Activated CD4-positive, alpha-beta T cell treated with anti-CD3 and anti-CD28 coated beads, Interleukin-2, Interleukin-6, amounts not matched to agents 100 ng/mL and 50 ng/mL, durations not matched to agents 16 hours and 8 hours (primary cell): ENCODE data around the gene FXYD6.

Experiments
- DNase-seq: peaks from one replicate; pipeline ENCODE4 v3.0.0-alpha.2; 2020

Gene FXYD6

DNA sequence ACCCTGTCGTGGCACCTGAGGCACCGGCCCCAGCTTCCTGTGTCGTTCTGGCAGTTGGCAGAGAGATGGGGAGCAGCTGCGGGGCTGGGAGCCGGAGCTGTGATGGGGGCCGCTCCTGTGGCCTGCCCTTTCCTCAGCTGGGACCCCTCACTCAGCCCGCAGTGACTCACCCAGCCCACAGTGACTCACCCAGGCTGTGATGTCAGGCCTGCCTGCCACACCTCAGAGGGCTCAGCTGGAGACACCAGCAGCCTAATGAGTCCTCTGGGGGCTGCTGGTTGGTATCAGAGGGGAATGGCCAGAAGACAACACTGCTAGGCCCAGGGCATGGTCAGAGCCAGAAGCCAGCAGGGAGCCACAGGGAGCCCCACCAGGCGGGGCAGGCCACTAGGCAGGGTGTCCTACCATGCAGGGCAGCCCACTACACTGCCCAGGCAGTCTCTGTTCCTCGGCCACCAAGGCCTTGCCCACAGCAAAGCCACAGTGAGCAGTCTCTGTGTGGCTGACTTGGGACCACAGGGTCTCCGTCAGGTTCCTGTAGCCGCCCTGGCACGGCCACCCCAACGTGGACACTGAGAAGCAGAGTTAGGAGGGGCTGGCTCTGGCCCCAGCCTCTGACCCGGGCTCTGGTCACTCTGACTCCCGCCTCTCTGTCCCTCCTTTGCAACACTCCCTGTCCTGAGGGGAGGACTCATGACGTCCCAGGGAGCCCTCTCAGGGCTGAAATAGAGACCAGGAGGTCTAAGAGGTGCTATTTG lies 47.7 kb downstream of the FXYD6 start:
- peak; percentile 79 for DNase-seq

GRCh38 chr11:117827521-117828511 lies 48.6 kb downstream of the FXYD6 start:
- DNase-seq: no peak

DNA sequence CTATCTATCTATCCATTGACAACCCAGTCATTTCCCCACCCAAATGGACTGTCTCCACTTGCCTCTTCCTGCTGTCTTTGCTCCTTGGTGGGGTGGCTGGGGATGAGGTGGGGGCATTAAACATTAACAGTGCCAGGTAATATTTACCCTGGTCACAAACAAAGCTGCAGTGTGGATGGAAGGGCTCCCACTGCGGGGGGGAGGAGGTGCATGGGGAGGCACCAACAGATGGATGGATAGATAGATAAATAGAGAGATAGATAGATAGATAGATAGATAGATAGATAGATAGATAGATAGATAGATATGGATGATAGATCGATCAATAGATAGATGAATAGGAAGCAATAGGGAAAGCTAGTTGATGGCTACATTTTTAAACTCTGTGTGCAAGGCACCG lies 49.6 kb downstream of the FXYD6 start:
- no peak for DNase-seq

DNA sequence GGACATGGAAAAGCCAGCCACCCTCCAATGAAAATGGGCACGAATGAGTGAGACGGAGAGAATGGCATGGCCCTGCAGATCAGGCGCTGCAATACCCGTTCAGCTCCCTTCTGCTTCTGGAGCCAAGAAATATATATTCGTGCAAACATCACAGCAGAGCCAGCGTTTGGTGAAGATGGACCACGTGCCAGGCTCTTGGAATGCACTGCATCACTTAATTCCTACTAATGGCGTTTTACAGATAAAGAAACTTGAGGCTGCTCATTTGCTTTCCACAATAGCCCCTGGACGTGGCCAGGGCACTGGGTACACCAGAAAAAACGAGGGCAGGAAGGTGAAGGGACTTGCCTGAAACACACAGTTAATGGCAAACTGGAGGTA lies 50.3 kb downstream of the FXYD6 start:
- no peak for DNase-seq

- DNase-seq: no peak
Measured at GRCh38 chr11:117825538-117826189, 50.8 kb downstream of the FXYD6 start.

DNA sequence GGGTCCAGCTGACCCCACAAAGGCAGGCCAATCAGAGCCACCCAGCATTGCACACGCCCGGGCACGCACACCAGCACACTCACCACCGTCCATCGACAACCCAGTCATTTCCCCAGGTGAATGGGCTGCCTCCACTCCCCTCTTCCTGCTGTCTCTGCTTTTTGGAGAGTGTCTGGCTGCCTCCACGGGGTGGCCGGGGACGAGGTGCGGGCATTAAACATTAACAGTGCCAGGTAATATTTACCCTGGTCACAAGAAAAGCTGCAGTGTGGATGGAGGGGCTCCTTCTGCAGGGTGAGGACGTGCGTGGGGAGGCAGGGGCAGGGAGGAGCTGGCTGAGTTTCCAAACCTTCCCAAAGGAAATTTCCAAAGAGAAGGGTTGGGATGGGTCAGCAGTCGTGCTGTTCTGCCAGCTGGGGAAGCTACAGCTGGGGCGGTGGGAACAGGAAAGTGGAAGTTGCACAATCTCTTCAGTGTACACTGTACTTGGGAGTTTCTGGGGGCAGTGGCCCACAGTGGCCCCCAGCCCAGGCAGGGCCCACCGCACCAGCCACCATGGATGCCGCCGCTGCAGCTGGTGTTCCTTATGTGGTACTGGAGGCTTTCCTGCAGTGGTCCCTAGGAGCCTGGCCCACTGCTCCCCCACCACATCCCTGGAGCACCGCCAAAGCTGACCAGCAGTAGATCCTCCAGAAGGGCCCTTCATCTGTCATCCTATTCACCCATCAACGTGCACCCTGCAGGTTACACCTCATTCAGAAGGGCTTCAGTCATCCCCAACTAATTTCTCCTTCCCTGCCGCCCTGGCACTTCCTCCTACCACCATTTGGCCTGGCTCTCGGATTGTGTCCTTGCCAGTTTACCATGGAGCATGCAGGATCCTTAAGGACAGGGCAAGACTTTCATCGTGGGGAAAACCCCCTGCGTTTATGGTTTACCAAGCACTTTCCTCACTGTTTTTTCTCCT lies 51.6 kb downstream of the FXYD6 start, which contains the start of gene FXYD2:
Gene FXYD2, minus strand, starts transcription at position 174 of the 967 bp plus-strand sequence. Its CDS starts 66 bp downstream, at position 108.
- no peak for DNase-seq

- DNase-seq: no peak
Measured at GRCh38 chr11:117823946-117824420, 52.5 kb downstream of the FXYD6 start.

DNA sequence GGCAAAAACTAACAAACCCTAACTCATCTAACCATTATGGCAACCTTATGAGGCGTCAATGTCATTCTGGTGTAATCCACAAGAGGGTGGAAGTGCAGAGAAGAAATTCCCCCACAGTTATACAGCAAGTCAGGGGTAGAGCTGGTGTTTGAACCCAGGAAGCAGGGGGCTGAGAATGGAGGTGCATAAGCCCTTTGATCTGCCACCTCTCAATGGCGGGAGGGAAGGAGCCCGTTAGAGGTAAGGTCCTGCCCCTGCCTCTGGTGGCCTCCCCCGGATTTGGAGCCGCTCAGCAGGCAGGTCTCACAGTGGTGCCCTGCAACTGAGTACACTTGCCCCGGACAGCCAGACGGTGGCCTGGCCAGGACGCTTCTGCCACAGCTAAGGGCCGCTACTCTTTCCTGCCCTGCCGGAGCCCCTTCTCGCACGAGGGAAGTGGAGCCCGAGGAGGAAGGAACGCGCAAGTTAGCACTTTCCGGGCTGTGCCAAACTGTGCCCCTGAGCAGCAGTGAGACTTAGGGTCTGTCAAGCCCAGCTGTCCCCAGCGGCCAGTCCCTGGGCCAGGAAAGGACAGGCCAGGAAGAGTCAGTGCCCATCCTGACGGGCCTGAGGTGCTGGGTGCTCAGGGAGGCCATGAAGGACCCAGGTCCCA lies 53.0 kb downstream of the FXYD6 start:
- DNase-seq: peak; percentile 39

DNA sequence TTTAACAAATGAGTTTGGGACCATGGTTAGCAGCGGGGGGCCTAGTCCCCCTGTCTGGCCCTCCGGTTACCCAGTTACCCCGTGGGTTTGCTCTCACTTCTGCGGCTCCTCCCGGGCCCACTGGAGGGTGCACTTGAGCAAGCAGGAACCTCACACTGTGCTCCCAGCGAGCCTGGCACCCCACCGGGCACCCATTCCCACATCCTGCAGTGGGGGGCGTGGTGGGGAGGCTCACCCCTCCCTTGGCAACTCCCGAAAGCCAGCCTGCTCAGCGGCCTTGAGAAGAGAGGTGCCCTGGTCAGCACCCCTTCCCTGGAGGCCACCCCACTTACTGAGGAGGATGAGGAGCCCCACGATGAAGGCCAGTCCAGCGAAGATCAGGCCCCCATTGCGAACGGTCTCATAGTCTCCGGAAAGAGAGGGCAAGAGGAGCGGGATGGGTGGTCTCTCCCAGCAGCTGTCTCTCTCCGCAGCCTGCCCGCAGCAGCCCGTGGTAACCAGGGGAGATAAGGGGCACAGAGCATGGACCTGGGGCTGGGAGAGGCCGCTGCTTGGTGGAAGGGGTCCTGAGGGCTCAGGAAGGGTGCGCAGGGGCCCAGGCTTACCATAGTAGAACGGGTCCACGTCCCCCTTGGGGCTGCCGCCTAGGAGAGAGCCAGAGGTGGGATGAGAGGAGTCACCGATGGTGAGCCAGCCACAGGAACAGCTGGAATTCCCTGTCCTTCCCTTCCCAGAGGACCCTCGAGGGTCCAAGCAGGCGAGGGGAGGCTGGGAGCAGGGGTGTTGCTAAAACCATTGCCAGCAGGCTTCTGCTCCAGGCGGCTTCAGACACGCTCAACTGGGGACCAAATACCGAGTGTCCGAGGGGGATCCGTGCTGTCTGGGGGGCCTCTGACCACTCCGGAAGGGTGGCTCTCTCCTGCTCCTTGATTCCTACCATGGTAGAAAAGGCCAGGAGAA lies 54.1 kb downstream of the FXYD6 start:
- DNase-seq: peak; percentile 54

DNA sequence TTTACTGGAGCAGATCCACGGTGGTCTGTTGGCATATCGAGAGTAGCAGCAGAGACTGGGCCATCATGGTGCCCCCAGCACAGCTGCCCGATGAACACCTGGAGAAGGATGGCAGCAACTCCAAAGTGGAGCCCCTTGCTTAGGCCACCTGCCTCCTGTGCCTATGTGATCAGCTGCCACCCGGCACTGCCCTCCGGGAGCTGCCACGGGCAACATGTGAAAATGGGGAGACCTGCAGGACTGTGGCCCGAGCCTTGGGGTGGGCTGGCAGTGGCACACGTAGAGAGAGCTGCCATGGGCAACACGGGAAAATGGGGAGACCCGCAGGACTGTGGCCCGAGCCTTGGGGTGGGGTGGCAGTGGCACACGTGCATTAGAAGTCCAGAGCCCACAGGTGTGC lies 55.0 kb downstream of the FXYD6 start:
- DNase-seq: no peak

- no peak for DNase-seq
Measured at GRCh38 chr11:117820516-117820915, 55.9 kb downstream of the FXYD6 start.

- no peak for DNase-seq
Measured at GRCh38 chr11:117820071-117820470, 56.4 kb downstream of the FXYD6 start.

- no peak for DNase-seq
Measured at GRCh38 chr11:117819096-117820040, 57.1 kb downstream of the FXYD6 start.

- peak; percentile 74 for DNase-seq
Measured at GRCh38 chr11:117818041-117818873, 58.2 kb downstream of the FXYD6 start.

DNA sequence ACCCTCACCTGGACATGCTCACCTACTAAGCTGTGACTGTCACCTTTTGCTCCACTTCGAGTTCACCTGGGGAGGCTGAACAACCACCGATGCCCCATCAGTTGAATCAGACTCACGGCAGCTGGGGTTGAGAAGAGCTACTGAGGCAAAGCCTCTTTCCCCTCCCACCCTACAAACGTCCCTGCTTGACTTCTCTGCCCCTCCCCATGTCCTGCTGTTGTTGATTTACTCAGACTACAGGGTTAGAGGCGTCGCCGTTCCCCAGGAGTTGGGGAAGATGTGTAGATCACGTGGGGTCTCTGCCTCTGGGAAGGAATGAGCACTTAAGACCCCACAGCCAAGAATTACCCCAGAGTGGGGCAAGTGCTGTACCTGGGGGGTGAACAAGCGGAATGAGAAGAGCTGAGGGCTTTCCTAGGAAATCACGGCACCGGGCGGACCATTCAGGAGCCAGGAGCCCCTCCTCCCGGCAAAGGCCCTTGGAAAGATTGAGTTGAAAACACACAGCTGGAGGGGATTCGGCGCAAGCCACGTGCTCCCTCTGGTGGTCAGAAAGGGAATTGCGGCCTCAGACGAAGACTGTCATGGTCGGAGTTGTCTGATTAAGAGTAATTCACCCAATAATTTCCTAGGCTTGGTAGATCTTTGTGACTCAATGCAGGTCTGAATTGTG lies 59.0 kb downstream of the FXYD6 start:
- peak; percentile 92 for DNase-seq

GRCh38 chr11:117816846-117817367 lies 59.6 kb downstream of the FXYD6 start:
- DNase-seq: no peak

DNA sequence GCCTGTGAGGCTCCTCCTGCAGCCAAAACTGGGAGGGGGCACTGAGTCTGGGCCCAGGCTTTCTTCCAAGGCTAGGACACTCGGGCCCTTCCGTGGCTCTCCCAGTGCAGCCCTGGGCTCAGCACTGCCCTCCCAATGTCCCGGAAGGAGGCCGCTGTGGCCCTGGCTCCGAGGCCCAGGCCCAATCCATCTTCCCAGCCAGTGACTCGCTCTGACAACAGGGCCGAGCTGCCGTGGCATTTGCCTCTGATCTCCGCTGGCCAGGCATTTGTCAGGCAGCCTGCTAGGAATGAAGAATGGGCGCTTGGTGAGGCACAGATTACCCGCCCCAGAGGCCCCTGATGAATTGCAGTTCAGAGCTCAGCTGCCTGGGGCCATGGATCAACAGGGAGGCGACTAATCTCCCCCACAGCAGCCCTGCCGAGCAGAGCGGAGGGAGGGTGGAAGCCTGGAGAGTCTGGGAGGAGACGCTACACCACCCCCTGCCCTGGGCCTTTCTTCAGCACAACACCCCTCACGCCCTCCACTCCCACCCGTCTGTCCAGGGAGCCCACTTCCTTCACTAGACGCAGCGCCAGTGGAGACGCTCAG lies 60.2 kb downstream of the FXYD6 start:
- no peak for DNase-seq
